Ascending aorta (tissue), 2 donors: ENCODE data around the gene GJA5. TPM values are rescaled to one million over a fixed set of nuclear protein-coding genes. Genes with fewer than 3 reads are reported as not detected.
A peak's percentile ranks its signal among the peaks of the same experiment; 100 is the strongest.

Experiments used
- DNase-seq, 2 donors: peaks; one replicate each; pipeline ENCODE4 v3.0.0-alpha.2; 2019; ENCODE audit warnings: low spot score in 2 of 2
- H3K27ac ChIP-seq, 2 donors: fragments of 200-600 bp; sonication (generic); one replicate each; pipeline ENCODE4 v1.5.1; 2016 to 2017; ENCODE audit warnings: mild to moderate bottlenecking in 1 of 2
- H3K27me3 ChIP-seq: fragments of 200-600 bp; sonication (generic); one replicate; pipeline ENCODE4 v1.5.1; 2017
- H3K36me3 ChIP-seq, 2 donors: fragments of 200-600 bp; sonication (generic); one replicate each; pipeline ENCODE4 v1.5.1; 2016
- H3K4me1 ChIP-seq, 2 donors: fragments of 200-600 bp; sonication (generic); one replicate each; pipeline ENCODE4 v1.5.1; 2016 to 2017; ENCODE audit warnings: mild to moderate bottlenecking in 1 of 2
- H3K4me3 ChIP-seq, 2 donors: fragments of 200-600 bp; sonication (generic); one replicate each; pipeline ENCODE4 v1.5.1; 2016 to 2017; ENCODE audit warnings: mild to moderate bottlenecking in 1 of 2
- H3K9me3 ChIP-seq, 2 donors: fragments of 200-600 bp; sonication (generic); one replicate each; pipeline ENCODE4 v1.5.1; 2016
- CTCF ChIP-seq, 3 experiments: fragments of 200-600 bp in 2 of 3; fragments of 450-650 bp in 1 of 3; sonication (generic) in 2 of 3; IDR thresholded peaks; one replicate each; pipeline ENCODE4 v1.5.1; 2016 to 2019; ENCODE audit warnings: antibody characterized with exemption in 3 of 3, mild to moderate bottlenecking in 1 of 3, moderate library complexity in 1 of 3
- intact Hi-C: fragments of 100-400 bp; cut with DNase I; formaldehyde crosslinking; loops from one replicate; pipeline ENCODE4 v1.15.1; 2023
- total RNA-seq: library from RNA; depleted of rRNA; stranded (reverse); fragments of >200 nt; gene quantifications from one replicate; pipeline ENCODE4 v1.1.0, GENCODE V29; 2016

GJA5 gene
- total RNA-seq, 1 donor from 2014 or later, result 49.7 TPM

GRCh38 chr1:147785794-147786506, 25.5 kb upstream of the GJA5 start:
- Histone ChIP-seq H3K4me1 (no peaks in the 10 kb centered on the region), H3K4me3 (no peak overlapping the region), H3K27me3 (no peaks in the 10 kb centered on the region), H3K9me3 (no peaks in the 10 kb centered on the region), H3K36me3 (no peaks in the 10 kb centered on the region), H3K27ac (no peak overlapping the region)
- no peak for TF ChIP-seq CTCF (IDR thresholded peaks at IDR 0.05)
- DNase-seq, result no peak
- intact Hi-C loops, result no loop called here

- TF ChIP-seq CTCF (IDR thresholded peaks at IDR 0.05), result no peak
- no peaks in the 10 kb centered on the region for H3K27me3 ChIP-seq
- intact Hi-C loops, result no loop called here
- DNase-seq, result no peak
- no peak overlapping the region for H3K27ac ChIP-seq
- H3K36me3 ChIP-seq, result no peaks in the 10 kb centered on the region
- H3K4me1 ChIP-seq, result no peaks in the 10 kb centered on the region
- H3K9me3 ChIP-seq, result no peaks in the 10 kb centered on the region
- no peak overlapping the region for H3K4me3 ChIP-seq
Measured at GRCh38 chr1:147784941-147785340, 24.5 kb upstream of the GJA5 start.

- DNase-seq, result no peak
- intact Hi-C loops, result no loop called here
- Histone ChIP-seq H3K27me3 (no peaks in the 10 kb centered on the region), H3K27ac (no peak overlapping the region), H3K4me3 (no peak overlapping the region), H3K9me3 (no peaks in the 10 kb centered on the region), H3K4me1 (peaks cover 0 to 8% of the 10 kb centered on the region in 2 donors), H3K36me3 (no peaks in the 10 kb centered on the region)
- TF ChIP-seq CTCF (IDR thresholded peaks at IDR 0.05), result no peak
Measured at GRCh38 chr1:147781056-147781471, 20.7 kb upstream of the GJA5 start.

GRCh38 chr1:147777694-147778093, 17.3 kb upstream of the GJA5 start:
- no peak overlapping the region for H3K4me3 ChIP-seq
- no peak for DNase-seq
- H3K27ac ChIP-seq, result peak overlapping the region; percentile 79 to 87
- no peaks in the 10 kb centered on the region for H3K36me3 ChIP-seq
- peaks cover 7 to 14% of the 10 kb centered on the region in 2 donors for H3K4me1 ChIP-seq
- no peaks in the 10 kb centered on the region for H3K9me3 ChIP-seq
- TF ChIP-seq CTCF (IDR thresholded peaks at IDR 0.05), result no peak
- intact Hi-C loops, result no loop called here
- no peaks in the 10 kb centered on the region for H3K27me3 ChIP-seq

- peak overlapping the region; percentile 91 to 94 for H3K27ac ChIP-seq
- H3K36me3 ChIP-seq, result no peaks in the 10 kb centered on the region
- no peak for DNase-seq
- peaks cover 26 to 47% of the 10 kb centered on the region in 2 donors for H3K4me1 ChIP-seq
- H3K9me3 ChIP-seq, result no peaks in the 10 kb centered on the region
- peak overlapping the region; percentile 44 to 56 for H3K4me3 ChIP-seq
- intact Hi-C loops, result loop anchor here (2.0 to 5.0 kb wide), 4 partner anchors 18 to 231 kb away; partner anchors contain the start of genes ACP6 and BCL9
- H3K27me3 ChIP-seq, result no peaks in the 10 kb centered on the region
- TF ChIP-seq CTCF (IDR thresholded peaks at IDR 0.05), result no peak
Measured at GRCh38 chr1:147773215-147773715, 12.9 kb upstream of the GJA5 start.
